IMR-90 (cell line): ENCODE results near the gene KCNAB2. TPM values are rescaled to one million over a fixed set of nuclear protein-coding genes. Genes with fewer than 3 reads are reported as not detected.

Source experiments
- ATAC-seq: fragments of 200-7000 bp; cut with Tn5 transposase; 2 replicates; pipeline ENCODE4 v1.9.1; 2020; ENCODE audit warnings: low read depth, mild to moderate bottlenecking, moderate library complexity
- BruUV-seq: library from RNA; stranded (reverse); fragments of 400-500 nt; replicated peaks from 2 replicates; lab custom pipeline; 2021; lab: Mats Ljungman, UMichigan
- CTCF ChIA-PET: fragments of 300-600 bp; formaldehyde crosslinking; extraction: SDS; loops from one replicate; lab custom pipeline; 2021; ENCODE audit warnings: antibody characterized with exemption; lab: Yijun Ruan, JAX
- POLR2A ChIA-PET: fragments of 300-600 bp; sonication (Branson Sonifier 250); formaldehyde crosslinking; loops from one replicate; lab custom pipeline; 2022; ENCODE audit warnings: antibody characterized with exemption; ENCODE audit not compliant: unreplicated experiment; lab: Charles Lee
- DNase-seq: peaks from one replicate; pipeline ENCODE4 v3.0.0; 2013
- H2AFZ ChIP-seq: replicated peaks from 2 replicates; pipeline ENCODE3; 2013; ENCODE audit warnings: low read length, mild to moderate bottlenecking; ENCODE audit not compliant: poor library complexity
- H2AK5ac ChIP-seq: 2 replicates; pipeline ENCODE4 v1.6.1; 2013; ENCODE audit warnings: low read depth, low read length, inconsistent platforms
- H2AK9ac ChIP-seq: replicated peaks from 2 replicates; pipeline ENCODE3; 2013; ENCODE audit warnings: mild to moderate bottlenecking, low read depth, low read length, moderate library complexity; ENCODE audit not compliant: poor library complexity
- H2BK120ac ChIP-seq: 2 replicates; pipeline ENCODE4 v1.6.1; 2013; ENCODE audit warnings: low read depth, low read length, inconsistent platforms
- H2BK15ac ChIP-seq: 3 replicates; pipeline ENCODE4 v1.6.1; 2013; ENCODE audit warnings: low read depth, low read length, inconsistent platforms
- H2BK20ac ChIP-seq: 2 replicates; pipeline ENCODE4 v1.6.1; 2013; ENCODE audit warnings: low read depth, mild to moderate bottlenecking, inconsistent platforms, low read length, moderate library complexity
- H2BK5ac ChIP-seq: 2 replicates; pipeline ENCODE4 v1.6.1; 2013; ENCODE audit warnings: mild to moderate bottlenecking, low read depth, low read length, inconsistent platforms; ENCODE audit not compliant: poor library complexity, severe bottlenecking
- H3K14ac ChIP-seq: replicated peaks from 2 replicates; pipeline ENCODE4 v1.6.1; 2013; ENCODE audit warnings: low read depth, low read length, inconsistent platforms
- H3K18ac ChIP-seq: 2 replicates; pipeline ENCODE4 v1.6.1; 2013; ENCODE audit warnings: low read depth, low read length, control low read depth
- H3K23ac ChIP-seq: 2 replicates; pipeline ENCODE4 v1.6.1; 2013; ENCODE audit warnings: low read depth, low read length, inconsistent platforms
- H3K27ac ChIP-seq: 2 replicates; pipeline ENCODE4 v1.5.1; 2013; ENCODE audit warnings: mild to moderate bottlenecking, control low read depth, low read length; ENCODE audit not compliant: insufficient read depth
- H3K27me3 ChIP-seq: 2 replicates; pipeline ENCODE4 v1.6.1; 2013; ENCODE audit warnings: low read length; ENCODE audit not compliant: control insufficient read depth, insufficient read depth
- H3K36me3 ChIP-seq: 2 replicates; pipeline ENCODE4 v1.6.1; 2013; ENCODE audit warnings: low read length, mixed read lengths; ENCODE audit not compliant: control insufficient read depth, insufficient read depth
- H3K4ac ChIP-seq: 2 replicates; pipeline ENCODE4 v1.6.1; 2013; ENCODE audit warnings: low read depth, low read length, inconsistent platforms
- H3K4me1 ChIP-seq: 2 replicates; pipeline ENCODE4 v1.6.1; 2013; ENCODE audit warnings: low read length, mixed read lengths; ENCODE audit not compliant: control insufficient read depth, insufficient read depth
- H3K4me2 ChIP-seq: 2 replicates; pipeline ENCODE4 v1.6.1; 2013; ENCODE audit warnings: low read depth, mild to moderate bottlenecking, control low read depth, low read length, moderate library complexity
- H3K4me3 ChIP-seq: 2 replicates; pipeline ENCODE4 v1.5.1; 2013; ENCODE audit warnings: low read depth, mild to moderate bottlenecking, control low read depth, low read length, moderate library complexity; ENCODE audit not compliant: insufficient read depth
- H3K56ac ChIP-seq: 2 replicates; pipeline ENCODE4 v1.6.1; 2013; ENCODE audit warnings: low read length, inconsistent platforms; ENCODE audit not compliant: insufficient read depth; ENCODE audit errors: extremely low read depth
- H3K79me1 ChIP-seq, 2 experiments: 2 replicates each; pipeline ENCODE4 v1.6.1; 2013; ENCODE audit warnings: low read length in 2 of 2, inconsistent platforms in 1 of 2, low read depth in 1 of 2
- H3K9ac ChIP-seq: 2 replicates; pipeline ENCODE4 v1.6.1; 2013; ENCODE audit warnings: low read depth, low read length, control low read depth
- H3K9me1 ChIP-seq: 2 replicates; pipeline ENCODE4 v1.6.1; 2013; ENCODE audit warnings: low read length, inconsistent platforms; ENCODE audit not compliant: insufficient read depth
- H3K9me3 ChIP-seq: 2 replicates; pipeline ENCODE4 v1.6.1; 2013; ENCODE audit warnings: low read length; ENCODE audit not compliant: control insufficient read depth, insufficient read depth
- H4K20me1 ChIP-seq: 2 replicates; pipeline ENCODE4 v1.6.1; 2013; ENCODE audit warnings: low read length, inconsistent platforms; ENCODE audit not compliant: insufficient read depth
- H4K5ac ChIP-seq: 2 replicates; pipeline ENCODE4 v1.6.1; 2013; ENCODE audit warnings: mild to moderate bottlenecking, low read depth, low read length, control low read depth
- H4K8ac ChIP-seq, 2 experiments: 2 replicates each; pipeline ENCODE4 v1.6.1; 2013; ENCODE audit warnings: low read depth in 2 of 2, low read length in 2 of 2, control low read depth in 1 of 2, inconsistent platforms in 1 of 2
- H4K91ac ChIP-seq: 2 replicates; pipeline ENCODE4 v1.6.1; 2013; ENCODE audit warnings: low read depth, low read length, inconsistent platforms; ENCODE audit not compliant: insufficient read depth
- BHLHE40 ChIP-seq: fragments of 150-350 bp; IDR thresholded peaks from 2 replicates; pipeline ENCODE4 v1.6.1; 2016; ENCODE audit warnings: mild to moderate bottlenecking, low read depth, low read length
- CEBPB ChIP-seq: IDR thresholded peaks from 2 replicates; pipeline ENCODE4 v1.6.1; 2012; ENCODE audit warnings: low read depth, low read length, improper control_type of control experiment
- POLR2A ChIP-seq: IDR thresholded peaks from 2 replicates; pipeline ENCODE4 v1.6.1; 2012; ENCODE audit warnings: mild to moderate bottlenecking, low read depth, low read length
- RAD21 ChIP-seq: IDR thresholded peaks from 2 replicates; pipeline ENCODE4 v1.6.1; 2012; ENCODE audit warnings: low read length, improper control_type of control experiment
- WGBS, 2 experiments: methylation state at CpG; one replicate each; pipeline versions ENCODE4 v1.1.5 to v1.1.7; 2013; ENCODE audit warnings: missing lambda C conversion rate in 2 of 2; ENCODE audit not compliant: insufficient read length in 1 of 2; ENCODE audit errors: extremely low coverage in 2 of 2; 5-methylcytosine and 5-hydroxymethylcytosine counted together
- dilution Hi-C: fragments of 300-500 bp; cut with HindIII; formaldehyde crosslinking; loops from one replicate; pipeline ENCODE4 v1.14.3; 2018; ENCODE audit warnings: low sequenced_read_pairs; ENCODE audit not compliant: unreplicated experiment
- in situ Hi-C: fragments of 300-500 bp; cut with MboI; formaldehyde crosslinking; loops from 3 replicates; pipeline ENCODE4 v1.14.3; 2019; ENCODE audit warnings: low sequenced_read_pairs, inconsistent platforms, mixed read lengths
- intact Hi-C: fragments of 100-400 bp; cut with micrococcal nuclease; formaldehyde crosslinking; loops from 2 replicates; pipeline ENCODE4 v1.10.0; 2022
- polyA plus RNA-seq, 3 experiments: library from polyadenylated mRNA; depleted of rRNA; stranded (reverse); fragments of >200 nt; gene quantifications; 2 replicates each; pipeline ENCODE4 v1.2.3, GENCODE V29; 2012; ENCODE audit warnings: low replicate concordance in 1 of 3
- total RNA-seq: library from RNA; depleted of rRNA; stranded (reverse); fragments of >200 nt; gene quantifications from 2 replicates; pipeline ENCODE4 v1.2.3, GENCODE V29; 2012

KCNAB2 gene
- total and polyA plus RNA-seq, 2 of the 4 experiments (the other 2 are of a cell fraction), result 1.3 to 4.2 TPM

- Histone ChIP-seq H2BK5ac (no peak overlapping the region), H3K27me3 (peaks cover 26% of the 10 kb centered on the region; the same call in 1 of the 2 replicates), H4K20me1 (no peaks in the 10 kb centered on the region), H3K4me2 (no peak overlapping the region), H3K36me3 (no peaks in the 10 kb centered on the region), H3K4ac (no peak overlapping the region), H3K27ac (no peak overlapping the region), H3K4me3 (no peak overlapping the region), H2BK15ac (no peak overlapping the region), H2AK5ac (no peak overlapping the region), H2BK120ac (no peak overlapping the region), H3K4me1 (no peaks in the 10 kb centered on the region; the same call in 1 of the 2 replicates), H2AFZ (no peak overlapping the region), H3K9ac (no peak overlapping the region), H3K23ac (no peak overlapping the region), H3K18ac (no peak overlapping the region), H2BK20ac (no peak overlapping the region), H4K91ac (no peak overlapping the region), H2AK9ac (no peak overlapping the region), H4K8ac (no peak overlapping the region), H3K79me1 (no peaks in the 10 kb centered on the region), H3K9me1 (no peaks in the 10 kb centered on the region), H4K5ac (no peak overlapping the region), H3K9me3 (no peaks in the 10 kb centered on the region), H3K14ac (no peak overlapping the region), H3K56ac (no peak overlapping the region)
- DNase-seq, result no peak
- intact Hi-C loops, result no loop called here
- in situ Hi-C loops, result no loop called here
- ChIA-PET POLR2A (no interaction called here), CTCF (interaction anchor here (1.1 kb wide), 1 partner anchor 138 kb away, joined by 4 read pairs; no protein-coding TSS in a partner anchor)
- 83% methylated on average over 12 of the region's 28 CpGs; no CpG with 5 or more reads in 1 of the 2 experiments for WGBS, 2 experiments
- no TSS peak for BruUV-seq
- ATAC-seq, result no peak
- dilution Hi-C loops, result no loop called here
- TF ChIP-seq RAD21 (no peak), POLR2A (no peak), CEBPB (no peak), BHLHE40 (no peak)
These were observed 60.6 kb downstream of the KCNAB2 start for GRCh38 chr1:6106321-6106731.
